HG03439 (cell line): ENCODE measurements around the gene SYNE3.
"Not testable (repeated sequence)": the region's sequence is repeated elsewhere in the genome, so short reads cannot be mapped to it uniquely, and the experiment has no call there.

Source experiments
- ATAC-seq: cut with Tn5 transposase; IDR thresholded peaks from one replicate; pipeline ENCODE4 v1.9.1; 2021; ENCODE audit warnings: mild to moderate bottlenecking, moderate library complexity; ENCODE audit not compliant: unreplicated experiment

Gene SYNE3

GRCh38 chr14:95526483-95527386 is 10.3 kb upstream of the SYNE3 start:
- ATAC-seq = no peak

- no peak for ATAC-seq
These were observed 9.5 kb upstream of the SYNE3 start for GRCh38 chr14:95525999-95526398.

GRCh38 chr14:95524706-95525512 is 8.5 kb upstream of the SYNE3 start:
- ATAC-seq = no peak

- no peak for ATAC-seq
These were observed 7.5 kb upstream of the SYNE3 start for GRCh38 chr14:95523815-95524448.

- no peak for ATAC-seq
These were observed 6.8 kb upstream of the SYNE3 start for GRCh38 chr14:95523051-95523814.

- no peak for ATAC-seq
These were observed 6.1 kb upstream of the SYNE3 start for GRCh38 chr14:95522556-95522955.

- ATAC-seq = no peak
These were observed 5.7 kb upstream of the SYNE3 start for GRCh38 chr14:95522116-95522515.

- ATAC-seq = no peak
These were observed 4.6 kb upstream of the SYNE3 start for GRCh38 chr14:95521001-95521400.

- ATAC-seq = no peak
These were observed 3.9 kb upstream of the SYNE3 start for GRCh38 chr14:95520346-95520745.

- no peak for ATAC-seq
These were observed 3.2 kb upstream of the SYNE3 start for GRCh38 chr14:95519699-95520098.

- ATAC-seq = no peak
These were observed 1.7 kb upstream of the SYNE3 start for GRCh38 chr14:95518045-95518751.

GRCh38 chr14:95515596-95516552 is 576 bp downstream of the SYNE3 start:
- peak; percentile 79 for ATAC-seq

GRCh38 chr14:95515080-95515489 is 1.4 kb downstream of the SYNE3 start:
- no peak for ATAC-seq

- no peak for ATAC-seq
These were observed 2.0 kb downstream of the SYNE3 start for GRCh38 chr14:95514131-95515079.

GRCh38 chr14:95513291-95513690 is 3.2 kb downstream of the SYNE3 start:
- ATAC-seq = no peak

- ATAC-seq = no peak
These were observed 4.8 kb downstream of the SYNE3 start for GRCh38 chr14:95511687-95512086.

GRCh38 chr14:95510804-95511203 is 5.6 kb downstream of the SYNE3 start:
- ATAC-seq = no peak

- not testable (repeated sequence) for ATAC-seq
These were observed 6.1 kb downstream of the SYNE3 start for GRCh38 chr14:95510344-95510743.
